Hematopoietic multipotent progenitor cell treated with erythropoietin and hydrocortisone succinate and interleukin-3 and kit ligand, for 15 days (in vitro differentiated cells): ENCODE data around the gene GALK1.
A peak's percentile ranks its signal among the peaks of the same experiment; 100 is the strongest.
"Not testable (repeated sequence)": the region's sequence is repeated elsewhere in the genome, so short reads cannot be mapped to it uniquely, and the experiment has no call there.

Source experiments
- DNase-seq: peaks from one replicate; pipeline ENCODE4 v3.0.0-alpha.2; 2015; ENCODE audit warnings: low spot score

The GALK1 gene

DNA sequence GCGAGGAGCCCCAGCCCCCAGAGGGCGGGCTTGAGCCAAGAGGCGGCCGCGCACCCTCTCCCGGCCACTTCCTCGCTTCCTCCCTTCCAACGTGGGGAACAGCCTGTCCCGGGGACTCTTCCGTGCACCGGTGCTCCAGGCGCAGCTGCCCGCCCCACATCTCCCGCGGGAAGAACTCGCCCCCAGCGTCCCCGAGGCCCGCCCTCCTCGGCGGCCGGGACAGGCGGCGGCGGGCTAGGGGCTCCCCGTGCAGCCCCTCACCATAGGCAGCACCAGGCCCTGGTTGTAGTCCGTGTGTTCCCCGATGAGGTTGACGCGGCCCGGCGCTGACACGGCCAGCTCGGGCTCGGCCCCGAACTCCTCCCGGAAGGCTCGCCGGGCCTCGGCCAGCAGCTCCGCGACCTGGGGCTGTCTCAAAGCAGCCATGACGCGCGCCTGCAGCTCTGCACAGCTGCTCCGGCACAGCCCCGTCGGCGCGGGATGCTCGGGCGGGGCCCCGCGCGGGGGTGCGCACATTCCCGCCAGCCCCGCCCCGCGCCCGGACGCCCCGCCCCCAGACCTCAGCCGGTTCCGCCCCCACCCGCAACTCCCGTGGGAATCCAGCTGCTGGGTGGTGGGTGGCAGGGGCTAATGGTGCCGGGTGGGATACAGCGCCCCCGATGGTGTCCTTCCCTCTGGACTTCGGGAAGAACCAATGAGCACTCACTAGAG is at the start of gene GALK1:
TSS of gene GALK1 (minus strand) at position 482 of the 711 bp plus-strand sequence. CDS start at position 426, 56 bp downstream.
- peak; percentile 52 for DNase-seq

- DNase-seq, result no peak
Observed at GRCh38 chr17:75814021-75814395, 49.0 kb upstream of the GALK1 start.

- no peak for DNase-seq
Observed at GRCh38 chr17:75813081-75814020, 48.4 kb upstream of the GALK1 start.

GRCh38 chr17:75812096-75813013 is 47.4 kb upstream of the GALK1 start:
- DNase-seq, result no peak

- no peak for DNase-seq
Observed at GRCh38 chr17:75811174-75811573, 46.2 kb upstream of the GALK1 start.

- not testable (repeated sequence) for DNase-seq
Observed at GRCh38 chr17:75810756-75811155, 45.8 kb upstream of the GALK1 start.

DNA sequence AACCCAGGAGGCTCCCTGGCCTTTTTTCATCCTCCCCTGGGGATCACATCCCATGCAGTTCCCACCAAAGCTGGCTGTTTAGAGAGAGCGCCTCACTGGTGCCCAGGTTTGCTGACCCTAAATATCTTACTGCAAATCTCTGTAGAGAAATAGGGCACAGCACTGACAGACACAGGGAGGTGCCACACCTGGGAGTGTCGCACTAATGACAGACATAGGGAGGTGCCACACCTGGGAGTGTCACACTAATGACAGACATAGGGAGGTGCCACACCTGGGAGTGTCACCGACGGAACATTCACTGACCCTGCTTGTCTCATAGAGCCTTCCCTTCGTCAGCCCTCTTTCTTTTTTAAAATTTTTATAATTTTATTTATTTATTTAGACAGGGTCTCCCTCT is 45.2 kb upstream of the GALK1 start:
- DNase-seq, result no peak

DNA sequence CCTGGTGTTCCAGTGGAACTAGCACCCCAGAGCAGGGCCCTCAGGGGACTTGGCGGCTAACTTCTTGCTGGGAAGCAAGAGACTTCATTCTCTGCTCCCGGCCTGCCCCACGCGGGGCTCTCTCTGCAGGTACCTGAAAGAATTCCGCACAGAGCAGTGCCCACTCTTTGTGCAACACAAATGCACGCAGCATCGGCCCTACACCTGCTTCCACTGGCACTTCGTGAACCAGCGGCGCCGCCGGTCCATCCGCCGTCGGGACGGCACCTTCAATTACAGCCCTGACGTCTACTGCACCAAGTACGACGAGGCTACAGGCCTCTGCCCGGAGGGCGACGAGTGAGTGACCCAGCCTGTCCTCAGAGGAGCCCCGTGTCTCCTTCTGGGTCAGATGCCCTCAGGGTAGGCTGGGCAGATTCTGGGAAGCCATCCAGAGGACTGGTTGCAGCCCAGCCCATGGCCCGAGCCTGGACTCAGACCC is 44.7 kb upstream of the GALK1 start:
- no peak for DNase-seq

DNA sequence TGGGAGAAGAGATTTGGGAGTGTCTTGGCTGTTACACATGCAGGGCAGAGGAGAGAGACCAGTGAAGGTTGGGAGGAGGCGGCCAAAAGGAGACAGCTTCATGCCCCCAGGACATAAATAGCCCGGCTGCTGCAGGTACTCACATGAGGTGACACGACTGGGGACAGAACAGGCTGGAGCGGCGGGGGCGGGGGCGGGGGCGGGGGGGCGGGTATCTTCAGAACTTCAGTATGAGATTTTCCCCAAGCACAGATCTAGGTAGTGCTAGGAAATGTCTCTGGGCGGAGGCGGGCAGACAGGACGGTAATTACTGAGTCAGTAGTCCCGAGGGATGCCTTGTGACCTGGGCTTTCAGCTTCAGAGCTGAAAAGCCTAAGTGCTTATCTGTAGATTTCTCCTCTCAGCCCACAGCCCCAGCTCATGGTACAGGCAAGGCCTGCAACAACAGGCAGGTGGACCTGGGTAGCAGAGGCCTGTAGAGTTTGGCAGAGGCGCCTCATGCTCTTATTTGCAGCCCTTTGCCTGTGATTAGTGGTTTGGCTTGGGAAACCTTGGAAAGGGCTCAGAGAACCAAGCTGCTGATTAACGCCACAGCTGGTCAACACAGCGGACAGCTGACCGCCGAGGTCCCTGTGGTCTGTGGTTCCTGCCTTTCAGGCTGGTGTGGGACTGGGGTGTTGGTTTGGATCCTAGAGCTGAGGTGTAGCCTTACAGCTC is 44.1 kb upstream of the GALK1 start:
- no peak for DNase-seq

DNA sequence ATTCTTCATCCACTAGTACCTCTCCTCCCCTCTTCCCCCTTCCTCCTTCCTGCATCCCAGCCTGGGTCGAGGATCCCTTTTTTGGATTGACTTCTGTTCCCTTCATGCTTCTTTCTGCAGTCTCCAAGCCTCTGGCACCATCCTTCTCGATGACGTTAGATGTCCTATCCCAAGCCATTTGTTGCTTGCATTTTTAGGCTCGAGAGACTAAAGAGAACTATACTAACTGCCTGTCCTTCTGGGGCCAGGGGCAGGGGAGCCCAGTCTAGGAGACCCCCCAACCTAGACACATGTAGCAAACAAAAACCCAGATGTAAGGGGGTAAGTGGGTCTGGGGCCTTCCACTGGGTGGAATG is 43.5 kb upstream of the GALK1 start:
- DNase-seq, result no peak

- no peak for DNase-seq
Observed at GRCh38 chr17:75807861-75808260, 42.9 kb upstream of the GALK1 start.

GRCh38 chr17:75806822-75807500 is 42.0 kb upstream of the GALK1 start:
- no peak for DNase-seq

- no peak for DNase-seq
Observed at GRCh38 chr17:75803883-75804282, 38.9 kb upstream of the GALK1 start.

DNA sequence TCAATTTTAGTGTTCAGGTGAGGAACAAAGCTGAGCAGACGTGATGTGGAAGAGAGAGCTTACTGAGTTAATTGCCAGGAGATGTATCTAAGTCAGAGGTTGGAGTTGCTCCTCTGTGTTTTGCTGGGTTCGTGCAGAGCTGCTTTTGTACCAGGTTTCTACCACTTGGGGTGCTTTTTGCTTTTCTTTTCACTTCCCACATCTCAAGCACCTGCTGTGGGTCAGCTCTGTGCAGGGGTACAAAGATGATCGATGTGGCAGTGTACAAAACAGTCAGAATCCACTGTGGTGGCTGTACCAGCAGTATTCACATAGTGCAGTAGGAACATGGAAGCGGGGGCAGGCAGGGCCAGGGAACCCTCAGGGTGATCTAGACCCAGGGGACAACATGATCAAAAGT is 34.4 kb upstream of the GALK1 start:
- DNase-seq, result no peak

GRCh38 chr17:75795820-75796607 is 31.0 kb upstream of the GALK1 start:
- no peak for DNase-seq

GRCh38 chr17:75793460-75793859 is 28.5 kb upstream of the GALK1 start:
- DNase-seq, result no peak

GRCh38 chr17:75791254-75791653 is 26.3 kb upstream of the GALK1 start:
- DNase-seq, result no peak

- DNase-seq, result peak; percentile 93
Observed at GRCh38 chr17:75785016-75785890, 20.3 kb upstream of the GALK1 start.

DNA sequence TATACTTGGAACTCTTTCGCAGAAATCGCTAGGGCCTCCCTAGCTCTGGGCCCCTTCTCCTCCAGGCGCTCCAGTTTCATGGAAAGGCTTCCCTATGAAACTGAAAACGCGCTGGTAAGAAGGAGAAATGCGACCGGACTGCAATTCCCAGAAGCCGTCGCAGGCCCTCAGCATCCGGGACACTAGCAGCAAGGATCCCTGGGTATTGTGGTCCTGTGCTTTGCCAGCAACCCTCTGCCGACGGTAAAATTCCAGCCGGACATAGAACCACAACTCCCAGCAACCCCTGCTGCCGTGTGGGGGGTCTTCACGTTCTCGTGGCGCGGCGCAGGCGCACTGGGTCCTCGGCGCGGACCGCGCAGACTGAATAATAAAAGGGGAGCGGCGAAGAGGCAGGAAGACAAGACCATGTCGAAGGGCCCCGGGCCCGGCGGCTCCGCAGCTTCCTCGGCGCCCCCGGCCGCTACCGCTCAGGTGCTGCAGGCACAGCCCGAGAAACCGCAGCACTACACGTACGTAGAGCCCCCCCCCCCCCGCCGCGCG is 19.6 kb upstream of the GALK1 start, which contains the start of gene UNK:
TSS of gene UNK (plus strand) at position 334 of the 543 bp plus-strand sequence. CDS start at position 409, 75 bp downstream.
- DNase-seq, result peak; percentile 99
